Raji (cell line): ENCODE data around the gene BCL2A1.

Experiments used
- POLR2A ChIP-seq: IDR thresholded peaks from 2 replicates; pipeline ENCODE4 v1.6.1; 2011; ENCODE audit warnings: low read depth, low read length, control low read depth; ENCODE audit not compliant: insufficient read depth

BCL2A1 gene

DNA sequence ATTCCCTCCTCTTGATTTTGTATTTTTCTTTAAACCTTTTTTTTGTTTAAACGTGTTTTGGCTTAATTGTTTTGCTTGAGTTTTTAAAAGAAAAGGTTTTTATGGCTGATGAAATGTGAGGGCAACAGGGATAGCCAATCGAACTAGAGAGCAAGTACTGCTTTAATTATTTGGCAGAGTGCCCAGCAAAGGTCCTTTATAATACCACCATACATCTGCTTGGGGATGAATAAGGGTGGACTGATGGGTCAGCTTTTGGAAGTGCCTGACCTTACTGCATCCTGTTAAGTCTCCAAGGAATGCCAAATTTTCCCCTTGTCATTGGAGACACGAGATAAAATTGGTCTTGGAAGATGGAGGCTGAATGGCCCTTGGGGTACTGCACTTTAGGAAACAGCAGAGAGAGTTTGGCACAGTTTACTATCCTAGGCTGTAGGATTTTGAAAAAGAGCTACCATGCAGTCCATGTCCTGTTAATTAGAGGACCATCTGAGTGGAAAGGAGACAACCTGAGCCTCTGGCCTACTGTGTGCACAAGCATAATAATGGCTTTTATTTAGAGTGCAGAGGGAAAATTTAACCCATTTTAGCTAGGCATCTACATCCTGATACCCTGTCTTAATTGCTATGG, 54.4 kb downstream of the BCL2A1 start:
- TF ChIP-seq POLR2A, result no peak

- TF ChIP-seq POLR2A, result no peak
Measured at GRCh38 chr15:79914728-79915127, 56.3 kb downstream of the BCL2A1 start.
